Parathyroid adenoma (tissue), 2 donors: ENCODE data around the gene TMSB10.

Experiments
- H2AFZ ChIP-seq: fragments of 300-600 bp; sonication (generic); one replicate; pipeline ENCODE4 v1.7.0; 2017; ENCODE audit warnings: antibody characterized with exemption, mild to moderate bottlenecking
- H3K27ac ChIP-seq: fragments of 300-600 bp; sonication (generic); one replicate; pipeline ENCODE4 v1.7.0; 2017
- H3K27me3 ChIP-seq: fragments of 300-600 bp; sonication (generic); one replicate; pipeline ENCODE4 v1.7.0; 2017; ENCODE audit warnings: low read length; ENCODE audit not compliant: control insufficient read depth, insufficient read depth
- H3K36me3 ChIP-seq: fragments of 300-600 bp; sonication (generic); one replicate; pipeline ENCODE4 v1.7.0; 2017; ENCODE audit warnings: low read length; ENCODE audit not compliant: control insufficient read depth, insufficient read depth
- H3K4me1 ChIP-seq: fragments of 300-600 bp; sonication (generic); one replicate; pipeline ENCODE4 v1.7.0; 2017; ENCODE audit warnings: control low read depth
- H3K4me2 ChIP-seq: fragments of 300-600 bp; sonication (generic); one replicate; pipeline ENCODE4 v1.7.0; 2017; ENCODE audit warnings: low read length
- H3K4me3 ChIP-seq: fragments of 300-600 bp; sonication (generic); one replicate; pipeline ENCODE4 v1.7.0; 2017; ENCODE audit warnings: low read depth, low read length
- H3K79me2 ChIP-seq: fragments of 300-600 bp; sonication (generic); one replicate; pipeline ENCODE4 v1.7.0; 2017; ENCODE audit warnings: control low read depth
- H3K9ac ChIP-seq: fragments of 300-600 bp; sonication (generic); one replicate; pipeline ENCODE4 v1.7.0; 2017; ENCODE audit warnings: mild to moderate bottlenecking
- H3K9me3 ChIP-seq: fragments of 300-600 bp; sonication (generic); one replicate; pipeline ENCODE4 v1.7.0; 2017; ENCODE audit warnings: low read length; ENCODE audit not compliant: control insufficient read depth
- CTCF ChIP-seq: fragments of 300-600 bp; sonication (generic); IDR thresholded peaks from one replicate; pipeline ENCODE4 v1.7.0; 2017; ENCODE audit warnings: antibody characterized with exemption, mild to moderate bottlenecking
- donor health status: primary hyperparathyroidism.

TMSB10 gene

DNA sequence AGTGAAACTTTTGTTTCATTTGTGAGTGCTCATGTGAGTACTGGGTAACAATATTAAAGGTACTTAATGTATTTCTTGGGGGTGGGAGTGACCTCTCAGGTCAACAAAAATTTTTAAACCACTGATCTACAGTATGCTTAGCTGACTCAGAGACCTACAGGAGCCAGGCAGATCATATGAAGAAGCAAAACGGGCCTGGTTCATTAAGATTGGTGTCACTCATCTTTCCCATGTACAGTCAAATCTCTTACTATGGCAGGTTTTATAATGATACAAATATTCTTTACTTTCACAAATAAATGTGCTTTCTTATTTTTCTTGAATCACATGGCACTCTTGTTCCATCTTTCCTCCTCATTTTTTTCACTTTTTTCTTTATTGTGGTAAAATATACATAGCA is 7.7 kb upstream of the TMSB10 start:
- Histone ChIP-seq H3K4me2 (no peak overlapping the region), H3K36me3 (no peaks in the 10 kb centered on the region), H3K27ac (no peak overlapping the region), H3K9me3 (no peaks in the 10 kb centered on the region), H3K9ac (no peak overlapping the region), H3K4me3 (no peak overlapping the region), H3K4me1 (no peaks in the 10 kb centered on the region), H3K79me2 (no peaks in the 10 kb centered on the region), H2AFZ (no peak overlapping the region), H3K27me3 (no peaks in the 10 kb centered on the region)
- no peak for TF ChIP-seq CTCF

DNA sequence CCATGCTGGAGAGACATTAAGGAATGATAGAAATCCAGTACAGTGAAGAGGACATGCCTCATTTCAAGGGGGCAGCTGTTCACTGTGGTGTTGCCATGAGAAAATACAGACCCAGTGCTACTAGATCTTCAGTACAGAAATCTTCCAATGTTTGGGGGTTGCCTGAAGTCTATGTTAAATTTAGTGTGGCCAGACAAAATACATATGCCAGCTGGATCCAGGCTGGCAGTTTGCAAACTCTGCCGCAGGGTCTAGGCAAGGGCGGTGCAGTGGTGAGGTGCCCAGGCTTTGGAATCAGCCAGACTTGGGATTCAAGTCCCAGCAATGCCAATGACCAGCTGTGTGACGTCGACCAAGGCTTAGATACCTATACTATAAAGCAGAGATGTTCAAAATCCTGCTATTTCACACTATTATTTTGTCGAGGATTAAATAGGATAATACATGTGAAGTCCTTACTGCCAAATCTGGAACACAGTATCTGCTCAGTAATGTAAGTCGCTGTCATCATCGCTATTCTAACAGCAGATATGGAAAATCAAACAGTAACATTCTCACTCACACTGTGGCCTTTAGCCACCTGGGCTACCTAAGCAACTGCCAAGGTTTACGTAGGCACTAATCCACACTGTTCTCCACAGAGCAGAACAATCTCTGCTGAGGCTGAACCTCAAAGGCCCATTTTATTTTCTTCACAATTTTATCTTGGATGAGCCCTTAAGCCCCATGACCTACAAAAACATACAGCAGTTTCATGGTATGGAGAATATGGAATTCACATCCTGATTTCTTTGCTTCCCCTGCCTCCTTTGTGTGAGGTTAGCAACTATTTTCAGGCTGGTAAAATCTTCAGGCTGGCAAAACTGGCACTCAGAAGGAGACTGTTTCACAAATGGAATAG is 5.9 kb upstream of the TMSB10 start:
- Histone ChIP-seq H3K9ac (no peak overlapping the region), H3K27ac (no peak overlapping the region)

DNA sequence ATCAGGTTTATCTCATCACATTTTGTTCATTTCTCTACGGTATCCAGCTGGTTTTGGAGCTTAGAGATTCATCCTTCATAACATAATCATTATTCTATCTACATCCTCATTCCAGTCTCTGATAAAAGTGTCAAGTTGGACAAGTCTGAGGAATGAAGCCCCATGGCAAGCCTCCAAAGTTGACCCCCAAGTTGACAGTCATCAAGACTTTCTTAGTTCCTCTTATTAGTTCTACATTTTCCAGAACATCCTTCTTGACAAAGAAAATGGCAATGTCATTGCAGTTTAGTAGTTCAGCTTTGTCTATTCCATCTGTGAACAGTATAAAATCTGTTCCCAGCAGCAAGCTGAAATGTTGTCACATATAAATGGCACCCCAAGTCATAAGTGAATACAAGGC is 4.5 kb upstream of the TMSB10 start:
- TF ChIP-seq CTCF, result no peak
- Histone ChIP-seq H3K27ac (no peak overlapping the region), H3K4me2 (no peak overlapping the region), H3K9ac (no peak overlapping the region), H3K4me3 (no peak overlapping the region), H3K79me2 (no peaks in the 10 kb centered on the region), H2AFZ (no peak overlapping the region), H3K9me3 (no peaks in the 10 kb centered on the region), H3K27me3 (no peaks in the 10 kb centered on the region), H3K36me3 (no peaks in the 10 kb centered on the region), H3K4me1 (no peaks in the 10 kb centered on the region)

More for the DNA sequence above, 5.9 kb upstream of the TMSB10 start:
- no peaks in the 10 kb centered on the region for H3K36me3 ChIP-seq
- no peaks in the 10 kb centered on the region for H3K9me3 ChIP-seq
- no peak overlapping the region for H3K4me3 ChIP-seq
- H2AFZ ChIP-seq, result no peak overlapping the region
- no peak for TF ChIP-seq CTCF
- H3K79me2 ChIP-seq, result no peaks in the 10 kb centered on the region
- H3K27me3 ChIP-seq, result no peaks in the 10 kb centered on the region
- H3K4me1 ChIP-seq, result no peaks in the 10 kb centered on the region
- no peak overlapping the region for H3K4me2 ChIP-seq

GRCh38 chr2:84901593-84902120 is 3.8 kb upstream of the TMSB10 start:
- Histone ChIP-seq H2AFZ (no peak overlapping the region), H3K36me3 (no peaks in the 10 kb centered on the region), H3K27ac (no peak overlapping the region), H3K4me1 (no peaks in the 10 kb centered on the region), H3K79me2 (no peaks in the 10 kb centered on the region), H3K9me3 (no peaks in the 10 kb centered on the region), H3K4me3 (no peak overlapping the region), H3K9ac (no peak overlapping the region), H3K27me3 (no peaks in the 10 kb centered on the region), H3K4me2 (no peak overlapping the region)
- TF ChIP-seq CTCF, result no peak
